RWPE2 (cell line): Measurements from ENCODE around the gene NUDT2.

Source experiments
- ATAC-seq: fragments of 200-7000 bp; cut with Tn5 transposase; 3 replicates; pipeline ENCODE4 v1.9.1; 2021; ENCODE audit warnings: low read depth
- DNase-seq: peaks from one replicate; pipeline ENCODE4 v3.0.0-alpha.2; 2020; ENCODE audit warnings: low spot score
- H3K27ac ChIP-seq: fragments of 450-650 bp; 2 replicates; pipeline ENCODE4 v1.5.1; 2017; ENCODE audit warnings: mild to moderate bottlenecking; ENCODE audit not compliant: poor library complexity, severe bottlenecking
- H3K27me3 ChIP-seq: fragments of 250-450 bp; sonication (Bioruptor Pico); 2 replicates; pipeline ENCODE4 v1.5.1; 2021; ENCODE audit warnings: mild to moderate bottlenecking, moderate library complexity; ENCODE audit not compliant: insufficient read depth, poor library complexity, severe bottlenecking
- H3K36me3 ChIP-seq: fragments of 250-450 bp; sonication (Bioruptor Pico); 2 replicates; pipeline ENCODE4 v1.5.1; 2020; ENCODE audit warnings: low read depth, mild to moderate bottlenecking, moderate library complexity
- H3K4me1 ChIP-seq: fragments of 250-450 bp; sonication (Bioruptor Pico); 2 replicates; pipeline ENCODE4 v1.5.1; 2021; ENCODE audit warnings: mild to moderate bottlenecking, moderate library complexity; ENCODE audit not compliant: insufficient read depth, poor library complexity, severe bottlenecking
- H3K4me3 ChIP-seq: fragments of 250-450 bp; sonication (Bioruptor Pico); 2 replicates; pipeline ENCODE4 v1.5.1; 2021; ENCODE audit warnings: mild to moderate bottlenecking, moderate library complexity; ENCODE audit not compliant: severe bottlenecking
- H3K9me3 ChIP-seq: fragments of 250-450 bp; sonication (Bioruptor Pico); 2 replicates; pipeline ENCODE4 v1.5.1; 2021; ENCODE audit warnings: mild to moderate bottlenecking, moderate library complexity; ENCODE audit not compliant: severe bottlenecking
- CTCF ChIP-seq: fragments of 450-650 bp; IDR thresholded peaks from one replicate; pipeline ENCODE4 v1.5.1; 2017; ENCODE audit warnings: mild to moderate bottlenecking, moderate library complexity; ENCODE audit not compliant: poor library complexity, severe bottlenecking

The NUDT2 gene

GRCh38 chr9:34377404-34377746 is 48.0 kb downstream of the NUDT2 start:
- Histone ChIP-seq H3K27ac (no peak overlapping the region), H3K4me1 (peaks cover 14% of the 10 kb centered on the region), H3K9me3 (no peaks in the 10 kb centered on the region), H3K27me3 (no peaks in the 10 kb centered on the region), H3K4me3 (peak overlapping the region; percentile 52), H3K36me3 (no peaks in the 10 kb centered on the region)
- no peak for DNase-seq
- no peak for ATAC-seq
- TF ChIP-seq CTCF = no peak

- Histone ChIP-seq H3K9me3 (no peaks in the 10 kb centered on the region), H3K27me3 (no peaks in the 10 kb centered on the region), H3K4me1 (peaks cover 14% of the 10 kb centered on the region), H3K27ac (no peak overlapping the region), H3K36me3 (no peaks in the 10 kb centered on the region), H3K4me3 (no peak overlapping the region)
- TF ChIP-seq CTCF = no peak
- DNase-seq (no peak), ATAC-seq (no peak)
Measured at GRCh38 chr9:34378376-34379060, 49.1 kb downstream of the NUDT2 start.

- TF ChIP-seq CTCF = peak; percentile 97
- Histone ChIP-seq H3K4me1 (peaks cover 14% of the 10 kb centered on the region), H3K27me3 (no peaks in the 10 kb centered on the region), H3K4me3 (peak overlapping the region; percentile 19), H3K27ac (no peak overlapping the region), H3K36me3 (no peaks in the 10 kb centered on the region), H3K9me3 (no peaks in the 10 kb centered on the region)
- peak; percentile 28; the same call in 2 of the 3 replicates for ATAC-seq
- DNase-seq = no peak
Measured at GRCh38 chr9:34379334-34380033, 50.1 kb downstream of the NUDT2 start.

- Histone ChIP-seq H3K4me1 (peaks cover 13% of the 10 kb centered on the region), H3K27me3 (no peaks in the 10 kb centered on the region), H3K36me3 (no peaks in the 10 kb centered on the region), H3K4me3 (no peak overlapping the region), H3K27ac (no peak overlapping the region), H3K9me3 (no peaks in the 10 kb centered on the region)
- ATAC-seq = no peak
- DNase-seq = no peak
- TF ChIP-seq CTCF = no peak
Measured at GRCh38 chr9:34380034-34380510, 50.7 kb downstream of the NUDT2 start.
